OCI-LY3 (cell line): ENCODE data around the gene CALM1.

Experiments
- CTCF ChIP-seq: fragments of 200-600, 300-600 bp; sonication (generic); IDR thresholded peaks from 2 replicates; pipeline ENCODE4 v1.5.1; 2014; ENCODE audit warnings: antibody characterized with exemption, low read length, low read depth
- EZH2phosphoT487 ChIP-seq: fragments of 200-600 bp; shearing (Covaris generic); IDR thresholded peaks from 2 replicates; pipeline ENCODE4 v1.6.1; 2018; ENCODE audit warnings: antibody characterized with exemption, mixed run types, low read depth

- TF ChIP-seq EZH2phosphoT487 = no peak
- TF ChIP-seq CTCF = no peak
Measured at GRCh38 chr14:90362558-90362896, 34.3 kb upstream of the CALM1 start.
